Measurements from ENCODE around the gene PIP5KL1. TPM values are rescaled to one million over a fixed set of nuclear protein-coding genes. Genes with fewer than 3 reads are reported as not detected.

PIP5KL1 gene
- polyA plus RNA-seq, 10 donors, result 1.3 to 5.7 (median 2.1) TPM

- DNase-seq, result no peak
Observed at GRCh38 chr9:127874301-127875221, 56.0 kb downstream of the PIP5KL1 start.

GRCh38 chr9:127873886-127874285 lies 56.7 kb downstream of the PIP5KL1 start:
- peak; percentile 69 to 72 (median 71) for DNase-seq

DNA sequence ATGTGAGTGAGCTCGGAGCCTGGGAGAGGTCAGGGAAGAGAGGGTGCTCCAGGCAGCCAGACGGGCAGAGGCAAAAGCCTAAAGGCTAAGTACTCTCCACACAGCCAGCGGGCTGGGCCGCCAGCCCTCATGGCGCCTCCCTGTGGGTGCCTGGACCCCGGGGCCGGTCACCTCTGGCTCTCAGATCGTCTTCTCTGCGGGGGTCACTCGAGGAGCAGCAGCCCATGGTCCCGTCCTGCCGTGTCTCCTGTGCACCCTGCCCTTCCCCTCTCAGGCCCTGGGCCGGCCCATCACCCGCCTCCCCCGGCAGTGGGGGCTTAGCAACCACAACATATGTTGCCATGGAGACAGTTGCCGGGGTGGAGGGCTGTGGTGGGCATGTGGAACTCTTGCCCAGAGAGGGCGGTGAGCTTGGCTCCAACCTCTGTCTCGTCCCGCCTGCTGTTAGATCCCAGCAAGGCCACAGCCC lies 57.3 kb downstream of the PIP5KL1 start:
- DNase-seq, result peak in 1 of 3 donors; percentile 52

DNA sequence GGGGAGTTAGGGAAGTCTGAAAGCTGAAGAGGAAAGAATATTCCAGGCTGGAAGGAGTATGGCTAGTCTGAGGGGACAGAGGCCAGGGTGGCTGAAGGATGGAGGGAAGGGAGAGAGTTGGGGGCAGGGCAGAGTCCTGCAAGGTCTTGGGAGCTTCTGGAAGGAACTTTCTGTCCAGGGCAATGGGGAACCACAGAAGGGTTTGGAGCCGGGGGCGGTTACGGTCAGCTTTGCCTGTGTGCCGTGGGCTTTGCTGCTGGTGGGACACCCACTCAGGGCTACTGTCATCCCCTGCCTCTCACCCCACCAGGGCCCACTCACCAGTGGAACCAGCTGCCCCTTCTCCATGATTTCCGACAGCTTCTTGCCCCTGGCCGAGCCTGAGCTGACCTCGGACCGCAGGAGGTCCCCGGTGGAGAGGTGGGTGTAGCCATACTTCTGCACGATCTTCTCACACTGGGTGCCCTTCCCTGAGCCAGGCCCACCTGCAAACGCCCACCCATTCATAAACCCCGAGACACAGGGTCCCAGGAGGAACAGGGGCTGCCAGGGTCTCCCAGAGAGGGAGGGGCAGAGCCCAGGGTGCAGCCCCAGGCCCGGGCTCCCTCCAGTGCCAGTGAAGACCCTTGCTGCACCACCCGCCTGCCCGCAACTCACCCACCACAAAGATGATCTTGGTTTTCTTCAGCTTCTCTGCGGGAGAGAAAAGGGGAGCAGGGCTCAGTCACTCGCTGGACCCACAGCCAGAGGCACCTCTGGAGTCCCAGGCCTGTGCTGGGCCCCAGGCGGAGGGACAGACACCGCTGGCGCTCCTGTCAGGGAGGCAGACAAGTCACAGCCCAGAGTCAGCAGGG lies 58.0 kb downstream of the PIP5KL1 start:
- no peak for DNase-seq

- no peak for DNase-seq
Observed at GRCh38 chr9:127871531-127871930, 59.0 kb downstream of the PIP5KL1 start.

- DNase-seq, result no peak
Observed at GRCh38 chr9:127870887-127871286, 59.7 kb downstream of the PIP5KL1 start.

Other genes starting within 250 kb of the PIP5KL1 start
- gene CFAP157, start 223.8 kb downstream of the PIP5KL1 start, polyA plus RNA-seq (ENCODE audit: insufficient read length in 10 of 10), result 1 to 10 TPM in 6 of 10 donors, under 1 TPM in 4; 0.64 to 1.5 (median 1.1) TPM
- 1 to 10 TPM; 4.4 to 8.2 (median 6.4) TPM for gene PTRH1, start 215.1 kb downstream of the PIP5KL1 start, polyA plus RNA-seq (ENCODE audit: insufficient read length in 10 of 10)
- gene TTC16, start 214.7 kb downstream of the PIP5KL1 start, polyA plus RNA-seq (ENCODE audit: insufficient read length in 10 of 10), result under 1 TPM in 6 of 10 donors, not detected in 4; 0.03 to 0.16 (median 0.06) TPM
- 10 to 100 TPM in 1 of 10 donors, 1 to 10 TPM in 9; 5.8 to 11.8 (median 7.1) TPM for gene TOR2A, start 195.5 kb downstream of the PIP5KL1 start, polyA plus RNA-seq (ENCODE audit: insufficient read length in 10 of 10)
- gene SH2D3C, start 152.1 kb downstream of the PIP5KL1 start, polyA plus RNA-seq (ENCODE audit: insufficient read length in 10 of 10), result 10 to 100 TPM; 15.5 to 24.4 (median 18.0) TPM
- gene CDK9, start 144.7 kb downstream of the PIP5KL1 start, polyA plus RNA-seq (ENCODE audit: insufficient read length in 10 of 10), result 10 to 100 TPM; 36.7 to 46.5 (median 41.3) TPM
- 10 to 100 TPM; 28.8 to 42.1 (median 37.9) TPM for gene FPGS, start 127.9 kb downstream of the PIP5KL1 start, polyA plus RNA-seq (ENCODE audit: insufficient read length in 10 of 10)
- gene ENG, start 76.1 kb downstream of the PIP5KL1 start, polyA plus RNA-seq (ENCODE audit: insufficient read length in 10 of 10), result 10 to 100 TPM; 40.6 to 74.5 (median 52.4) TPM
- gene AK1, start 53.1 kb downstream of the PIP5KL1 start, polyA plus RNA-seq (ENCODE audit: insufficient read length in 10 of 10), result 1,000 to 10,000 TPM in 7 of 10 donors, 100 to 1,000 TPM in 3; 607 to 1,079 (median 1,015) TPM
- gene ST6GALNAC6, start 31.2 kb downstream of the PIP5KL1 start, polyA plus RNA-seq (ENCODE audit: insufficient read length in 10 of 10), result 10 to 100 TPM; 40.4 to 58.5 (median 46.6) TPM
- gene ST6GALNAC4, start 13.7 kb downstream of the PIP5KL1 start, polyA plus RNA-seq (ENCODE audit: insufficient read length in 10 of 10), result 10 to 100 TPM; 24.8 to 41.2 (median 29.6) TPM
- gene DPM2, start 7.1 kb upstream of the PIP5KL1 start, polyA plus RNA-seq (ENCODE audit: insufficient read length in 10 of 10), result 10 to 100 TPM; 15.7 to 25.3 (median 22.5) TPM
- gene EEIG1, start 50.2 kb upstream of the PIP5KL1 start, polyA plus RNA-seq (ENCODE audit: insufficient read length in 10 of 10), result 10 to 100 TPM; 15.4 to 27.3 (median 17.4) TPM
- 1 to 10 TPM; 6.3 to 9.2 (median 8.0) TPM for gene NAIF1, start 136.5 kb upstream of the PIP5KL1 start, polyA plus RNA-seq (ENCODE audit: insufficient read length in 10 of 10)
- 10 to 100 TPM in 9 of 10 donors, 1 to 10 TPM in 1; 9.6 to 16.2 (median 12.0) TPM for gene SLC25A25, start 137.5 kb upstream of the PIP5KL1 start, polyA plus RNA-seq (ENCODE audit: insufficient read length in 10 of 10)
- 10 to 100 TPM; 28.2 to 40.0 (median 36.1) TPM for gene PTGES2, start 197.0 kb upstream of the PIP5KL1 start, polyA plus RNA-seq (ENCODE audit: insufficient read length in 10 of 10)
- gene LCN2, start 218.7 kb upstream of the PIP5KL1 start, polyA plus RNA-seq (ENCODE audit: insufficient read length in 10 of 10), result 1 to 10 TPM in 1 of 10 donors, under 1 TPM in 9; 0.16 to 1.3 (median 0.68) TPM
- 10 to 100 TPM; 19.9 to 33.8 (median 26.3) TPM for gene BBLN, start 229.5 kb upstream of the PIP5KL1 start, polyA plus RNA-seq (ENCODE audit: insufficient read length in 10 of 10)

Measured in muscle of back (tissue), 11 donors.